NCI-H146 treated with DMSO at 0.1 percent for 48 hours (cell line): Measurements from ENCODE around the gene PARD3B.

Source experiments
- DNase-seq: peaks from one replicate; lab custom pipeline; 2025; ENCODE audit not compliant: unreplicated experiment; lab: John Stamatoyannopoulos, UW

Gene PARD3B

DNA sequence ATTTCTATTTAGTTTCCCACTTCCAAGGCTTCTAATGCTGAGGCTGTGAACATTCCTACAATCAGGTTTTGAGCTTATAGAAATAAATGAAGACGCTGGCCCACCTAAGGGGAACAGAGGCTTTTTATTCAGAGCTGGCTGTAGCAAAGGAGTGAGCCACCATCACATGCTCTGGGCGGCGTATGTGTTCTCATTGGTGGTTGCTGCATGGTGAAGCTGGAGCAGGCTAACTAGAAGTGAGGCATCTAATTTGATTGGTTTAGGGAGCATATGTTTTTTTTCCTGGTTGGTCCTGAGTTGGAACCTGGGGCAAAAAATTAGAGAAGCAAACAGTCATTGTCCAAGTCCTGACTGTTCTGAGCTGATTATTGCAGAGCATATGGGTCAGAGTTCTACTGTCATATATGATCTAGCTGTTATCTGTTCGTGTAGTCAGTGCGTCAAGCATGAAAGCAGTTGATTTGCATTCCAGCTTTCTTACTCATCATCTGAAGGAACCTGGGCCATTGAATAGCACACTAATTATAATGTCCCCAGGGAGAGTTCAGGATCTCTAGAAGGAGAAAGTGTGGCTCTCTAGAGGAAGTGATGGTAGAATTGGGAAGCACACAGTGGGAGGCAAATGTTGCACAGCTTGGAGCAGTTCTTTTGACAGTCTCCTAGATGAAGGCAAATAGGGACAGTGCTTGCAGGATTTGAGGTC, 279.6 kb downstream of the PARD3B start:
- DNase-seq = no peak

DNA sequence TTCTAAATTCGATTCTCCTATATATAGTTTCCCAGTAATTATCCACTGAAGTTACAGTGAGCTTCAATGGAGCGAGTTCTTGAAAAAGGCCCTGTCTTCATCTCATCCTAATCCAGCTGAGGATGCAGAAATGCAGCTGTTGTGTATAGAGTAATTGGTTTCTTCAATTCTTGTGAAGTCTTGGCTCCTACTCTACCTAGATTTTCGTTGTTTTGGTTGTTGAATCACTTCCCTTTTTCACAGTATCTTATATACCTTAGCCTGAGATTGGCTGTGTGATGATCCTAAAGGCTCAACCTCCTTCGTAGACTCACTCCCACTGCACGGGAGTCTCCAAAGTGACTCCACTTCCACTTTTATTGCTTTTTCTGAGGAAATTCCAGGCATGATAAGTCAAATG, 280.4 kb downstream of the PARD3B start:
- no peak for DNase-seq

DNA sequence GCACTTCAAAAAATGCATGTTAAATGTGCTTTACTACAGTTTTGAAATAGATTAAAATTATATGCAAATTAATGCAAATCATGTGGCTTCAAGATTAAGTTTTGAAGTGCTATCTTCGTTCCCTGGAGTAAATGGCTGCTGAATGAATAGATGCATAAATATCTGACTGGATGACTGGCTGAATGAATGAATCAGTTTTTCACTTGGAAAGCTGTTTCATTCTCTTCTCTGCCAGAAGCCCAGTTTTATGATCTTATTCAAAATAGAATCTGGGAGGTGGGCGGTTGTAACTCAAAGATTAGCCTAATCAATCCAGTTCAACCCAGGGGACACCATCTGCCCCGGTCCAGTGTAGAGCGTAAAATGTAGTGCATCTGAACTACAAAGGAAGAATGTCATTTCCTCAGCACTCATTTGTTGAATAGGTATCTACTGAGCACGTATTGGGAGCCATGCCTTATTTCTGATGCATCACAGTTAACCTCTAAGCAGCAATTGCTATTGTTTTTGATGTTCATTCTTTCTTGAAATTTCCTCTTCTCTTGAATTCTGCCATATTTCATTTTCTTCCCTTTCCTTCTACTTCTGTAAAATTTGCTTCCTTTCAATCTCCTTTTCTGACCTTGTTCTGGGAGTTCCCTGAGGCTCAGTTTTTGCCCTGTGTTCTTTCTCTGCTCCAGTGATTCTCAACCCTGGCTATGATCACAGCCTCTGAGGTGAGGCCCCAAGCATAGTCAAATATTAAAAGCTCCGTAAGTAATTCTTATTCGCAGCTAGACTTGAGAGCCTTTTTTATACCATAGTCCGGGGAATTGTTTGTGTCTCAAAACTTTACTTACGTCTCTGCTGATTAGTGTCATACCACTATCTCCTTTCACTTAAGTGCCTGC, 282.7 kb downstream of the PARD3B start:
- no peak for DNase-seq

DNA sequence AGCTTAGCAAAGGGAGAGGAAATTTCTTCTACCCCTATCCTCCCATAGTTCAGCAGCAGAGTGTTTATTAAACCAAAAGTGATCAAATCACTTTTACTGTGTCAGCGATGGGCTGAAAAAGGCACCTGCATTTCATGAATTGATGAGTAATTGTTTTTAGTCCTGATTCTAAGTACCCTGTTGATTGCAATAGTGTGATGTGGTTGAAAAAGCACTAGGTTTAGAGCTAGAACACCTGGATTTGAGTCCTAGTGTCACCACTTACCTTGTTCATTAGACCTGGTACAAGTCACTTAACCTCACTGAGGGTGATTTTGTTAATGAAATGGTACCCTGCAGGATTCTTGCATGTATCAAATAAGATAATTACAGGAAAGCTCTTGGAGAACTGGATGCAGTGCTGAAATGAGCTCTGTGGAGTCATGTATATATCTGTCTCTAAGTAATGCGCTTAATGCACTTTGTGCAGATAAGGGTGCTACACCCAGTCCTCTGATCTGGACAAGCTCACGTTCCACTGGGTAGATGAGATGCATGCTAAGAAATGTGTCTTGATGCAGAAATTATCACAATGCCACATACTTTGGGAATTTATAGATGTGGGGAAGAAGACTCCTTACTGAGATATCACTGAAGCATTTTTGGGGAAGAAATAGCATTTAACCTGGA, 289.6 kb downstream of the PARD3B start:
- no peak for DNase-seq

DNA sequence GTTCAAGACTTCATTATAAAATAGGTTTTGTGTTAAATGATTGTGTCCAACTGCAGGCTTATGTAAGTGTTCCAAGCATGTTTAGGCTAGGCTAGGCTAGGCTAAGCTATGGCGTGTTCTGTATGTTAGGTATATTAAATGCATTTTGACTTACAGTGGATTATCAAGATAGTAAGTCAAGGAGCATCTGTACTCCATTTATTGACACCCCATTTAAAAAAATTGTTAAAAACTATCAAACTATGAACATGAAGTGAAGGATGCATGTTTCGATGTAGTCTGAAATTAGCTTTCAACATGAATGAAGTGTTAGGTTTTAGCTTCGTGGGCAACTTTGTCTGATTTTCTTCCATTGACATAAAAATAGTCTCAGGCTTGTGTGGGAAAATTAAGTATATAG, 290.5 kb downstream of the PARD3B start:
- no peak for DNase-seq

DNA sequence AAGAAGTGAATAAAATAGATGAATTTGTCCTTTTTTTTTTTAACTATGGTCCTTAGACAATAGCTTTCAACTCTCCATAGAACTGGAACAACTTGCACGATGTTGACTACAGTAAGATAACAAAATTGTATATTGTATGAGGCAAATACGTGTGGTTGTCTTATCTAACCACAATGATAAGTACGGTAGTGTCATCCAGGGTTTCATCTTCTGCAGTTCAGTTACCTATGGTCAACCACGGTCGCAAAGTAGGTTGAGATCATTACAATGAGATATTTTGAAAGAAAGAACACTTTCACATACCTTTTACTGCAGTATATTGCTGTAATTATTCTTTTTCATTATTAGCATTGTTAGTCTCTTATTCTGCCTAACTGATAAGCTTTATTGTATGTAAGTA, 295.2 kb downstream of the PARD3B start:
- DNase-seq = no peak

DNA sequence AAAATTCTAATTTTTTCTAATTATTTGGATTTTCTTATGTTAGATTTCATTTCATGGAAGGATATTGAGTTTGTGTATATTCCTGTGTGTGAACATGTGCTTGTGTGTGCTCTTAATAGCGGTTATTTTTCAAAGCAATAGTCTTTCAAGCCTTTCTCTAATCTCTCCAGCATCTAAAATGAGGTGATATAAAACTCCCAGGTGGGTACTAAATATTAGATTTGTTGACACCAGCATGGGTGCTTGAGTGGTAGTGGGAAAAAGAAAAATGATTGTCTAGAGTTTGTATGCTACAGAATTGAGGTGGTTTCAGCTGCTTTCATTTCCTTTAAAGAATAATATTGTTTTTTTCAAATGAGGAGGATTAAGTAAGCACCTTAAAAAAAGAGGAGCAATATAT, 296.8 kb downstream of the PARD3B start:
- DNase-seq = no peak

DNA sequence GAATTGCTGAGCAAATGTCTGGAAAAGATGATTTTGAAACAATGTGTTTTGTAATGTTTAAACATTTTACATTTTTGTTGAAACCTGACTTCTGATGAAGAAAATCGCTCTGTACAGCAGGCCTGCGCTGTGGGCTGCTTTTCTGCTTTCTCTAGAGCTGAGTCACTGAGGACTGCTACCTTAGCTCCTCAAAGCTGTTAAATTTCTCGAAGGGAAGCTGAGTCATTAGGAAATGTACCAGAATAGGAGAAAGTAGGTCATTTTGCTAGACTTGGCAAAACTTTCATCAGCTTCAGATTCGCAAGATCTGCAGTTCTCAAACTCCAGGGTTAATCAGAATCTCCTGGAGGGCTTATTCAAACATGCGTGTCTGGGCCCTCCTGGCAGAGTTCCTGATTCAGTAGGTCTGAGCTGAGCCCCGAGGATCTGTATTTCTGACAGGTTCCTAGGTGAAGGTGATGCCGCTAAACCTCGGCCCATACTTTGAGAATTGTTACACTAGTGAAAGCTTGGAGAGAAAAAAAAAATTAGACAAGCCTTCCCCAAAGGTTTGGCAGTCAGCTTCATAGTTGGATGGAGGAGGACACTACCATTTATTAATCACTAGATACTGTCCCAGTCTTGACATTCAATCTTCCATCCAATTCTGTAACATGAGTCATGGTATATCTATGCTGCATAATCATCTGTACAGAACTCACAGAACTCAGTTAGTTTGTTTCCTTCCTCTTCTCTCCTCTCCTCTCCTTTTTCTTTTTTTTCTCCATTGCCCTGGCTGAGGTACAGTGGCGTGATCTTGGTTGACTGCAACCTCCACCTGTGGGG, 297.6 kb downstream of the PARD3B start:
- DNase-seq = no peak

DNA sequence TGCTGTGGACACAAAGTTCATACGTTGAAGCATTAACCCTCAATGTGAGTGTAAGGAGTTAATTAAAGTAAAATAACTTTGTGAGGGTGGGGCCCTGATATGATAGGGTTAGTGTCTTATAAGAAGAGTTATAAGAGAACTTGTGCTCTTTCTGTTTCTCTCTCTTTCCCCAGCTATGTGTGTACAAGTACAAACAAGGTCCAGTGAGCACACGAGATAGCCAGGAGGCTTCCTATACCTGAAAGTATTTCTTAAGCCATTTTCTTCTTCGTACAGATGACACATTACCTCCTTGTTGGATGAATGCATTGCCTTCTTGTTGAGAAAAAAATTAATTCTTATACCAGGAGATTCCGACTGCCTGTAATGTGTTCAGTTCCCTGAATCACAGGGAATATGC, 301.2 kb downstream of the PARD3B start:
- no peak for DNase-seq

DNA sequence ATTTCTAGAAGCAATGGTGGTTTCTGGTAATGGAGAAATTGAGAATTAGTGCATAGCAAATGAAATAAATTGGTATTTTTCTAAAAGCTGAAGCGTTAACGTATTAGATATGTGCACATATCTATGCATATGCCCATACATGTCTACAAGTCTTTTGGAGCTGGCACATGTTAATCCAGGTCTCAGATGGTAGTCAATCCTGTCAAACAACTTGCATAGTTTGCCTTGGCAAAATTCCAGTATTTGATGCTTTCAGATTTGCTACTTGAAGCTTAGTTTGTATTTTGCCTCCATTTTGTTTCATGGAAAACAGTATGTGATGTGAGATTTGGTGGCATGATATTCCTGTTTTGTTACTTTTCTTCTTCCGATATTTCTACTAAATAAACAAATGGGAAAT, 304.6 kb downstream of the PARD3B start:
- DNase-seq = no peak

DNA sequence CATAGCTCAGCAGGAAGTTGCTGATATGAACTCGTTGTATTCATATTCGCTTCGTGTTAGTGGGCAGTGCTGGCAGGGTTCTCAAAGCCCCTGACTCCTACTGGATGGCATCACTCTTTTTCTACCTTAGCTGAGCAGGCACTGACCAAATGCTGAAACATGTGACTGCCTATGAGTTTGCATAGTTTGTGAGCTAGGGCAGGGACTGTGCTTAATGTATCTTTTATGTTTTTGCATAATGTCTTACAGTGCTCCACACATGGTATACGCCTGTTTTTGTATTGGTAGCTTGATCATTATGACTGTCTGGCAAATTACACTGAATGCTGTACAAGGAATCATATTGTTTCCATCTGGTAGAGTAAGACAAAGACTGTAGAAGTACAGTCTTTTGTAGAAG, 305.3 kb downstream of the PARD3B start:
- no peak for DNase-seq

DNA sequence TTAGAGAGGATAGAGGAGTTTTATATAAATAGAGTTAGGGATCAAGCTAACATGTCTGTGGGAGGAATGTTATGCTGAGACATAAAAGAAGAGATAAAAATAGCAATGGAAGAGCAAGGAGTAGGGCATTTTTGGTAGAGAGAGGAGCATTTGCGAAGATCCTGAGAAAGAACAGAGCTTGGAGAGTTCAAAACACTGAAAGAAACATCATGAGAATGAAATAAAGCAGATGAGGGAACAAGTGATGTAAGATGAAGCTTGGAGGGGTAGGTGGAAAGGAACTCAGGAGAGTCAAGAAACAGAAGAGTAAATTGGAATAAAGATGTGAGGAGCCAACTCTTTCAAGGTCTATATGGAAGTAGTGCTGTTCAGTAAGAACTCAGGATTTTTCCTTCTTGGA, 308.6 kb downstream of the PARD3B start:
- DNase-seq = no peak

DNA sequence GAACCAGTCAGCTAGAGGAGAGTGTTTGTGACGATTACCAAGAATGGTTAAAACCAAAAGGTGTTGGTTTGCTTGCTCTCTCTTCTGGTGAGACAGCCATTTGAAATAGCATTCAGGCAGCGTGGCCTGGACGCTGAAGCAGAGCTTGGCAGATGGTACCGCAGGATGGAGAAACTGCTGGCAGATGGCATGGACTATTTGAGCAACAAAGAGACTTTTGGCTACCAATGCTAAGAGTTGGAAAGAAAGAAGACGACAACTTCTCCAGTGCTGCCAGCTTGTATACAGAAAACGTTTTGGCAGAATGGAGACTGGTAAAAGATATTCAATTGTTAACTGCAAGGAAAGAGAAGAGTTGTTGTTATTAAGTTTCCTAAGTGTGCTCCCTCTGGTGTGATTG, 315.0 kb downstream of the PARD3B start:
- no peak for DNase-seq

DNA sequence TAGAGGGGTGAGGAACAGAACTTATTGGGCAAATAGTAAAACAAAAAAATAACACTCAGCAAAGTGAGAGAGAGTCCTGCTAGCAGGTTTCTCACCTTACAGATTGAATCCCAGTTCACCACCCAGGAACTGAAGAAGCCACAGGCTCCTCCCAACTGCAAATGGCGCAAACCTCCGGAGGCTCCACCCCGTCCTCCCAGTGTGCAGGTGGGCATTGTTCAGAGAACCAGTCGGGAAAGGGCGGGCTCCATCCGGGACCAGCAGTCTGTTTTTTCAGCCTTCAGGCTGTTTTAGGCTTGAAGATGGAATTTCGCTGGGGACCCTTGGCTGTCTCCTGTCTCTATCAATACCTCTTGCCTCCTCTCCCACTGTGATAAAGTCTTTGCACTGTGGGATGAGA, 317.5 kb downstream of the PARD3B start:
- DNase-seq = no peak

DNA sequence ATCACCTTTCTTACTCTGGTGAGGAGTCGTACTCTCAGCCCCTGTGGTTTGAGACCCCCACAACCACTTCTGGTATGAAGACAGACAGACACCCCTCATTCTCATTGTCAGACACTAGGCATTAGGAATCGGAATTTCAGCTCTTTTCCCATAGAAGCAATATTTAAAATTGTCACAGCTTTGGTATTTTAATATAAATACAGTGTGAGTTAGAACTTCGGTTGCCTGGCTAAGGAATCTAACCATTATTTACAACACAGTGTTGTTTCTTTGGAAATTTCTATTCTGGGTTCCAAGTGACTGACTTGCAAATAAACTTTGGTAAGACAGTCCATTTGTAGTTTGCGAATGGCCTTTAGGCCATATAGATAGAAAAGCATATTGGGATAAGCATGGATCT, 318.1 kb downstream of the PARD3B start:
- no peak for DNase-seq

DNA sequence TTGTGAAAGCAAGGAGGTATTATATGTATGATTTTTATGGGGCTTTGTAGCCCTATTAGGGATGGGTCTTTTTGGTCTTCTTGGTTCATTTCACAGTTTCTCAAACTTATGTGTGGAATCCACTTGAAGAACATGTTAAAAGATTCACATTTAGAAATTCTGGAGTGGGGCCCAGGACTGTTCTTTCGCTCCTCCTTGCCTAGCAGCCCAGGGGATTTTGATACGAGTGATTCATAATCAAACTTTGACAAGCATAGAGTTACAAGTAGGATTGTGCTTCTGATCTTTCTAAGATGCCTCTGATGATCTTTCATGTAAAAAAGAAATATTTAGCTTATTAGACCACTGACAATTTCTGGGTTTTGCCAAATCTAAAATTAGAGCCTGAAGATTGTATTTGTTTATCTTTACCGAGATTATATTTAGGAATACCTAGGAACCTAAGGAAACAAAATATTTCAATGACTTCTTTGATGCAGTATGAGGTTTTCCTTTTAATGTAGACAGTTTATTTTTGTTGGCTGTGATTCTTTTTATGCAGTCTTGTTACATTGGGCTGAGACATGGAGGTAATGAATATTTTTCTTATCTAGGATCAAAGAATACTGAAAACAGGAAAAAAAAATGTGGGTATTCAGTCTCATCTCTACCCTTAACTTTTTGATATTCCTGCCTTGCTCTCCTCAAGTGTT, 324.0 kb downstream of the PARD3B start:
- DNase-seq = no peak

DNA sequence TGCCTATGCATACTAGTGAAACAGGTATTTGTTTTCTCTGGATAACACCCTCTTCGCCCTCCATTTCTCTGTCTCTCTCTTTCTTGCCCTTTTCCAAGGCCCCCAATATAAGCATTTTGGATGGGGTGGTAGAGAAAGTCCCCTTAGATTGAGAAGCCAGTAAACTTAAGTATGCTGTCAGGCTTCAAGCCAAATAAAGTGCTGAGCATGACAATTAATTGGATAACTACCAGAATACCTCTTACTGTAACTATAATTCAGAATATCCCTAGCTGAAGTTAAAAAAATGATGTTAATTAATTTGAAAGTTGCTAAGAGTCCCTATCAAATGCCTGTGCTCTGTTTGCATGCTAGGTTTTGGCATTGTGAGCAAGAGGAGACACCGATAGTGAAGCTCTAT, 324.8 kb downstream of the PARD3B start:
- no peak for DNase-seq

DNA sequence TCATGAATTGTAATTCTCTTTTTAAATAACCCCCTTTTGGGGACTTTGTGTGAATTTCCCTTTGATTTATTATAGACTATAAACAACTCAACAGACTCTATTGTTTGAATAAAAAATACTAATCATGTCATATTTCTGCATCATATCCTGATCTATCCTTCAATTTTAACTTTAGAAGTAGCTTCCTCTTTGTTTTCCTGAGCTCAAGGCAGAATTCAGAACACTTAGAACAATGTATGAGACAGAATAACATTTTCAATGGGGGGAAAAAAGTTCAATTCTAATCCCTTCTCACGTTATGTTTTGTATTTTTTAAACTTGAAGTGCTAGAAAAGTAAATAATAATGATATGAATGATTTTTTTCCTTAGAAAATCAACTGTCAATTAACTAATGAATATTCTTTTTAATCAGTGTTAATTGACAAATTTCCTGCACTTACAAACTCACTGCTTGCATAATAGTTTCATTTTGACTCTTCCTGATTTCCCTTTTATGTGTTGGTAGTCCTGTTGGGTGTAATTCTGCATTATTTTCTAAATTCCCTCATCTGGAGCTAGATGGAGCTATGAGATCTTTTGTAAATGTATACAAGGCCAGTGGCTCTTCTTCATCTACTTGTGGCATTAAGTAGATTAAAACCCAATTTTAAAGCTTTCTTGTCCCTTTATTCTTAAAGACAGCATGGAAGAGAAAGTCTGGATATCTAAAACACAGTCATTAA, 326.1 kb downstream of the PARD3B start:
- DNase-seq = no peak

DNA sequence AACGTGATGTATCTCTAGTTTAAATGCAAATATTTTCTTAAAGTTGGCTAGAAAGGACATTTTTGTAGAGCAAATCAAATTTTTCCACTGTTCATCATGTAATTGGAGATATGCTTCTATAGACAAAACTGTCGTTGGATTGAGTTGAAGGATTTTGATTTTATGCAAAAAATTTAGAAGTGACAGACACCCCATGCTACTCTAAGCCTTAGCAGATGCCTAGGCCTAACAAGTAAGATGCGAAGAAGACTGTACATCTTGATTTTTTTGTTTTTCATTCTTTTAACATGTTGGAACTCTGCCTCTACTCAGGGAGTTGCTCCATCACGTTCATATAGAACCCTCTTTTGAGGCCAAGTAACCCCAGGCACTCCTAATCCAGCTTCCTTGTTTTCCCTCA, 331.0 kb downstream of the PARD3B start:
- DNase-seq = no peak

DNA sequence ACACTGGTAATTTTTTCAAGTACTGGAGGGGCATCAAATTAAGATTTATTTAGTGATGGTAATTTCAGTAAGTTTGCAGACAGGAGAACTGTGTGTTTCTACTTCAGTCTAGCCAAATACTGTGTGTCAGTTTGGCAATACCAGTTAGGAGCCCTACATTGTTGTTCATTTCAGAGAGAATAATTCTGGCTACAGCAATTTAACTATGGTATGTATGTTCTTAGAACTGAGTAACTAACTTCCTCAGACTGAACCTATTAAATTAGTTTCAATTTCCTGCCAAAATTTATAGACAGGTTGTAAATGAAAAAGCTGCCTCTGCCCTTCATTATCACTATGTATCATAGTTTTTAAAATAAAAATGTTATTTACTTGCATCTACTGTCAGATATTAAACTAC, 332.4 kb downstream of the PARD3B start:
- DNase-seq = no peak
